ENCODE data around the gene ZNF774. TPM values are rescaled to one million over a fixed set of nuclear protein-coding genes. Genes with fewer than 3 reads are reported as not detected.

The ZNF774 gene
- total RNA-seq, 4 donors from 2014 or later = 0.75 to 22.5 (median 10.2) TPM

- peaks cover 27 to 96% (median 63%) of the 10 kb centered on the region in 4 donors for H3K4me1 ChIP-seq
- peak overlapping the region in 1 of 4 donors; percentile 8 for H3K4me3 ChIP-seq
- no peak for DNase-seq
- intact Hi-C loops (cut with DNase I; ENCODE audit: low total_unique reads) = no loop called here
- TF ChIP-seq, protein P1, sequence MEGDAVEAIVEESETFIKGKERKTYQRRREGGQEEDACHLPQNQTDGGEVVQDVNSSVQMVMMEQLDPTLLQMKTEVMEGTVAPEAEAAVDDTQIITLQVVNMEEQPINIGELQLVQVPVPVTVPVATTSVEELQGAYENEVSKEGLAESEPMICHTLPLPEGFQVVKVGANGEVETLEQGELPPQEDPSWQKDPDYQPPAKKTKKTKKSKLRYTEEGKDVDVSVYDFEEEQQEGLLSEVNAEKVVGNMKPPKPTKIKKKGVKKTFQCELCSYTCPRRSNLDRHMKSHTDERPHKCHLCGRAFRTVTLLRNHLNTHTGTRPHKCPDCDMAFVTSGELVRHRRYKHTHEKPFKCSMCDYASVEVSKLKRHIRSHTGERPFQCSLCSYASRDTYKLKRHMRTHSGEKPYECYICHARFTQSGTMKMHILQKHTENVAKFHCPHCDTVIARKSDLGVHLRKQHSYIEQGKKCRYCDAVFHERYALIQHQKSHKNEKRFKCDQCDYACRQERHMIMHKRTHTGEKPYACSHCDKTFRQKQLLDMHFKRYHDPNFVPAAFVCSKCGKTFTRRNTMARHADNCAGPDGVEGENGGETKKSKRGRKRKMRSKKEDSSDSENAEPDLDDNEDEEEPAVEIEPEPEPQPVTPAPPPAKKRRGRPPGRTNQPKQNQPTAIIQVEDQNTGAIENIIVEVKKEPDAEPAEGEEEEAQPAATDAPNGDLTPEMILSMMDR (IDR thresholded peaks at IDR 0.05) = no peak
- TF ChIP-seq EP300 (IDR thresholded peaks at IDR 0.05; ENCODE audit: low read depth) = no peak
- TF ChIP-seq POLR2AphosphoS5 (IDR thresholded peaks at IDR 0.05) = no peak
- no peak for TF ChIP-seq POLR2A (IDR thresholded peaks at IDR 0.05)
- no peaks in the 10 kb centered on the region for H3K36me3 ChIP-seq
- H3K27ac ChIP-seq = peak overlapping the region; percentile 82 to 93 (median 86)
- WGBS, 2 donors (ENCODE audit: low coverage in 1 of 2) = 46 to 49% methylated on average over 5 to 7 of the region's 7 CpGs
- in situ Hi-C loops (cut with MboI; ENCODE audit: low pct_ligation_motif_present in 1 of 4, low pct_unique_long_range_greater_than_20kb in 1 of 4, low sequenced_read_pairs in 3 of 4) = no loop called here
- no peaks in the 10 kb centered on the region for H3K9me3 ChIP-seq
- no peaks in the 10 kb centered on the region for H3K27me3 ChIP-seq
These were observed 48.1 kb downstream of the ZNF774 start for GRCh38 chr15:90400005-90400758.

DNA sequence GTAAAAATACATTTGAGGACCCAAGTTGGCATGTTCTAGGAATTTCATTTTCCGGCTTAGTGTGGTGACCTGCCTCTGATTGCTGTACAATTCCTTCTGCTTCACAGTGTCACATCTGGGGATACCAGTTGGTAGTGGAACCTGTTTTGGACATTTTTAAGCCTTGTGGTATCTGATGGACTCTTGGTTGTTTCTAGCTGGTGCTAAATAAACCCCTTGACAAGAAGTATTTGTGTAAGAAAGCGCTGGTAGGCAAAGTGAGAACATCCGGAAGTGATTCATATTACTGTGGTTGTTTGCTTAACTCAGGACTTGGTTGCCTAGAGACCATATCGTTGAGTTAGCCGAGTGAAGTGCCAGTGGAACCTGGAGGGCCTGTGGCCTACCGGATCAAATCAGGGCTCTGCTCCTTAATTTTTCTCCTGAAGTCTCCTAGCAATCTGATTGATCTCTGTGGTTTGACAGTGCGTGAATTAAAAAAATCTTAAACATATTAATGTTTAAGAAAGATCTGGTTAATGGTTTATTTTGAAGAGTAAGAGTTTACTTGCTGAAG lies 48.8 kb downstream of the ZNF774 start:
- intact Hi-C loops (cut with DNase I; ENCODE audit: low total_unique reads) (no loop called here), in situ Hi-C loops (cut with MboI; ENCODE audit: low pct_ligation_motif_present in 1 of 4, low pct_unique_long_range_greater_than_20kb in 1 of 4, low sequenced_read_pairs in 3 of 4) (no loop called here)
- Histone ChIP-seq H3K27me3 (no peaks in the 10 kb centered on the region), H3K36me3 (no peaks in the 10 kb centered on the region), H3K9me3 (no peaks in the 10 kb centered on the region), H3K27ac (peak overlapping the region; percentile 82 to 93 (median 86)), H3K4me1 (peaks cover 27 to 96% (median 61%) of the 10 kb centered on the region in 4 donors), H3K4me3 (peak overlapping the region in 1 of 4 donors; percentile 15)
- peak; percentile 69 for DNase-seq
- WGBS, 2 donors (ENCODE audit: low coverage in 1 of 2) = 6 to 39% methylated on average over 2 to 7 of the region's 7 CpGs
- TF ChIP-seq EP300 (IDR thresholded peaks at IDR 0.05; ENCODE audit: low read depth) = peak; percentile 16
- peak; percentile 31 to 71 (median 57) for TF ChIP-seq POLR2AphosphoS5 (IDR thresholded peaks at IDR 0.05)
- TF ChIP-seq POLR2A (IDR thresholded peaks at IDR 0.05) = peak; percentile 24
- TF ChIP-seq, protein P1 (IDR thresholded peaks at IDR 0.05) = no peak

GRCh38 chr15:90401495-90401894 lies 49.4 kb downstream of the ZNF774 start:
- Histone ChIP-seq H3K4me3 (peak overlapping the region in 1 of 4 donors; percentile 15), H3K4me1 (peaks cover 27 to 96% (median 62%) of the 10 kb centered on the region in 4 donors), H3K27ac (peak overlapping the region; percentile 82 to 93 (median 86)), H3K9me3 (no peaks in the 10 kb centered on the region), H3K27me3 (no peaks in the 10 kb centered on the region), H3K36me3 (no peaks in the 10 kb centered on the region)
- DNase-seq = no peak
- intact Hi-C loops (cut with DNase I; ENCODE audit: low total_unique reads) = no loop called here
- 8 to 19% methylated on average over 1 of the region's 1 CpG for WGBS, 2 donors (ENCODE audit: low coverage in 1 of 2)
- TF ChIP-seq, protein P1 (IDR thresholded peaks at IDR 0.05) = no peak
- no peak for TF ChIP-seq EP300 (IDR thresholded peaks at IDR 0.05; ENCODE audit: low read depth)
- TF ChIP-seq POLR2AphosphoS5 (IDR thresholded peaks at IDR 0.05) = no peak
- TF ChIP-seq POLR2A (IDR thresholded peaks at IDR 0.05) = no peak
- in situ Hi-C loops (cut with MboI; ENCODE audit: low pct_ligation_motif_present in 1 of 4, low pct_unique_long_range_greater_than_20kb in 1 of 4, low sequenced_read_pairs in 3 of 4) = no loop called here

DNA sequence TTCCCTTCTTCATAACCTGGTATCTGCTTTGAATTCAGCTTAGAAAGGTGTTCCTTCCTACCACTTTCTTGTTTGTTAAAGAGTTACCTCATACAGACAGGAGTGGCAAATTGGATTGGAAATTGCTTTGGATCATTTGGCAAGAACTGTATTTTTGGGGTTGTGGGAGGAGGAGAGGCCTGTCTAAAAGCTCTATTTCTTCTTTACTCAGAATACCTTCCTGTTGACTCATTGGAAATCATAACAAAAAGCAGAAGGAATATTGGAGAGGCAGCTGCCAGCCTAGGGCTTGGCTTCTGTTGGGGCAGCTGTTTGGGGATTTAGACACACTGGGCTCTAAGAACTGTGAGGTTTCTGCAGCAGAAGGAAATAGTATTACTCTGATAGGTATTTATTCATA lies 50.1 kb downstream of the ZNF774 start:
- DNase-seq = no peak
- Histone ChIP-seq H3K4me1 (peaks cover 32 to 96% (median 69%) of the 10 kb centered on the region in 4 donors), H3K9me3 (no peaks in the 10 kb centered on the region), H3K36me3 (no peaks in the 10 kb centered on the region), H3K4me3 (no peak overlapping the region), H3K27ac (peak overlapping the region; percentile 82 to 93 (median 86)), H3K27me3 (no peaks in the 10 kb centered on the region)
- intact Hi-C loops (cut with DNase I; ENCODE audit: low total_unique reads) = no loop called here
- TF ChIP-seq, protein P1 (IDR thresholded peaks at IDR 0.05) = no peak
- TF ChIP-seq POLR2A (IDR thresholded peaks at IDR 0.05) (no peak), EP300 (IDR thresholded peaks at IDR 0.05; ENCODE audit: low read depth) (no peak), POLR2AphosphoS5 (IDR thresholded peaks at IDR 0.05) (peak in 2 of 3 donors; percentile 26 to 46)
- in situ Hi-C loops (cut with MboI; ENCODE audit: low pct_ligation_motif_present in 1 of 4, low pct_unique_long_range_greater_than_20kb in 1 of 4, low sequenced_read_pairs in 3 of 4) = no loop called here
